GM23248 (cell line): ENCODE measurements around the gene PORCN. TPM values are rescaled to one million over a fixed set of nuclear protein-coding genes. Genes with fewer than 3 reads are reported as not detected.

Source experiments
- DNase-seq: peaks from one replicate; pipeline ENCODE4 v3.0.0-alpha.2; 2015
- H2AFZ ChIP-seq: fragments of 200-600 bp; sonication (generic); 2 replicates; pipeline ENCODE4 v1.6.1; 2016; ENCODE audit warnings: antibody characterized with exemption
- H3F3A ChIP-seq: fragments of 200-600 bp; sonication (generic); 2 replicates; pipeline ENCODE4 v1.6.1; 2016; ENCODE audit warnings: mild to moderate bottlenecking, antibody characterized with exemption, mixed run types; ENCODE audit not compliant: insufficient read depth
- H3K27ac ChIP-seq: fragments of 200-600 bp; sonication (generic); 2 replicates; pipeline ENCODE4 v1.5.1; 2016; ENCODE audit warnings: mild to moderate bottlenecking
- H3K27me3 ChIP-seq: fragments of 200-600 bp; sonication (generic); replicated peaks from 2 replicates; pipeline ENCODE4 v1.6.1; 2016; ENCODE audit warnings: mild to moderate bottlenecking; ENCODE audit not compliant: insufficient read depth
- H3K36me3 ChIP-seq: fragments of 200-600 bp; sonication (generic); 2 replicates; pipeline ENCODE4 v1.6.1; 2016; ENCODE audit warnings: low read depth, mild to moderate bottlenecking
- H3K4me1 ChIP-seq: fragments of 200-600 bp; sonication (generic); 2 replicates; pipeline ENCODE4 v1.6.1; 2016; ENCODE audit warnings: mild to moderate bottlenecking; ENCODE audit not compliant: insufficient read depth
- H3K4me2 ChIP-seq: fragments of 200-600 bp; sonication (generic); one replicate; pipeline ENCODE4 v1.6.1; 2016; ENCODE audit warnings: mild to moderate bottlenecking; ENCODE audit not compliant: unreplicated experiment
- H3K4me3 ChIP-seq: fragments of 200-600 bp; sonication (generic); 2 replicates; pipeline ENCODE4 v1.5.1; 2016; ENCODE audit warnings: mild to moderate bottlenecking
- H3K79me2 ChIP-seq: fragments of 200-600 bp; sonication (generic); 2 replicates; pipeline ENCODE4 v1.6.1; 2016; ENCODE audit warnings: mild to moderate bottlenecking; ENCODE audit not compliant: insufficient read depth
- H3K9ac ChIP-seq: fragments of 200-600 bp; sonication (generic); 2 replicates; pipeline ENCODE4 v1.6.1; 2016; ENCODE audit warnings: mild to moderate bottlenecking
- H3K9me2 ChIP-seq: fragments of 200-600 bp; sonication (generic); 2 replicates; pipeline ENCODE4 v1.6.1; 2016; ENCODE audit warnings: mixed run types, mild to moderate bottlenecking, moderate library complexity; ENCODE audit not compliant: insufficient read depth
- H3K9me3 ChIP-seq: fragments of 200-600 bp; sonication (generic); one replicate; pipeline ENCODE4 v1.6.1; 2017; ENCODE audit warnings: low read depth
- H4K20me1 ChIP-seq: fragments of 200-600 bp; sonication (generic); 2 replicates; pipeline ENCODE4 v1.6.0; 2016; ENCODE audit not compliant: insufficient read depth
- EZH2 ChIP-seq: fragments of 200-600 bp; sonication (generic); IDR thresholded peaks from 2 replicates; pipeline ENCODE4 v1.6.1; 2018; ENCODE audit warnings: antibody characterized with exemption, mild to moderate bottlenecking; ENCODE audit not compliant: insufficient read depth, poor library complexity, severe bottlenecking
- EZH2phosphoT487 ChIP-seq: fragments of 200-600 bp; sonication (generic); IDR thresholded peaks from 2 replicates; pipeline ENCODE4 v1.6.1; 2018; ENCODE audit warnings: antibody characterized with exemption, moderate library complexity, mild to moderate bottlenecking, low read depth; ENCODE audit not compliant: insufficient read depth
- WGBS, 2 experiments: methylation state at CpG; one replicate each; pipeline ENCODE4 v1.1.6; 2015 to 2017; ENCODE audit warnings: low lambda C conversion rate in 2 of 2, low coverage in 1 of 2; ENCODE audit errors: missing lambda C conversion rate in 2 of 2; 5-methylcytosine and 5-hydroxymethylcytosine counted together
- in situ Hi-C: fragments of 300-500 bp; cut with MboI; formaldehyde crosslinking; loops from 2 replicates; pipeline ENCODE4 v1.15.0; 2020
- polyA plus RNA-seq: library from polyadenylated mRNA; unstranded; fragments of >200 nt; fragmentation: Nextera tagmentation; extraction: Ambion mirVana; gene quantifications from 2 replicates; pipeline ENCODE4 v1.2.1, GENCODE V29; 2016
- total RNA-seq: library from RNA; depleted of rRNA; stranded (reverse); fragments of >200 nt; shearing (Covaris generic); gene quantifications from 2 replicates; pipeline ENCODE4 v1.2.3, GENCODE V29; 2014

The PORCN gene
- total and polyA plus RNA-seq, 2 experiments from 2014 or later = 20.3 to 32.2 TPM

DNA sequence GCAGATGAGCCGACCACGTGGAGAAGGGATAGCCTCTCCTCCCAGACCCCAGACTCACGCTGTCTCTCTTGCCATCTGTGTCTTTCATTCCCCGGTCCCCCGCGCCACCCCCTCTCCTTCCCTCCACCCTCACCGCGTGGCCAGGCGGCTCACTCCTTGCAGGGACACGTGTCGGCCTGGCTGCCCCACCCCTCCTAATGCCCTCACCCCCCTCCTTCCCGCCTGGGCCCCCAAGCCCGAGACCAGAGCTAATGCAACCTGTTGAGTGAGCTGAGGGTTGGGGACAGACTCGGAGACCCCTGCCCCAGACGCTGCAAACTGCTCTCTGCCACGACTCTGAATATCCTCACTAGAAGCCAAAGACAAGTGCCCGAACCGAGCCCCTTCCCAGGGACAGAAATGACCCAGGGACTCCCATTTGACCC is 40.5 kb upstream of the PORCN start:
- Histone ChIP-seq H3K4me1 (peaks cover 3% of the 10 kb centered on the region; the same call in 1 of the 2 replicates), H3K9ac (peak overlapping the region; percentile 77), H2AFZ (peak overlapping the region; percentile 80), H3K27ac (peak overlapping the region; percentile 15; the same call in 1 of the 2 replicates), H3K27me3 (no peaks in the 10 kb centered on the region), H3K79me2 (no peaks in the 10 kb centered on the region; the same call in 1 of the 2 replicates), H3K36me3 (no peaks in the 10 kb centered on the region), H4K20me1 (no peaks in the 10 kb centered on the region), H3K9me2 (no peaks in the 10 kb centered on the region), H3K4me2 (peak overlapping the region; percentile 90), H3K4me3 (peak overlapping the region; percentile 75), H3K9me3 (no peaks in the 10 kb centered on the region), H3F3A (peaks cover 6% of the 10 kb centered on the region; the same call in 1 of the 2 replicates)
- 0 to 2% methylated on average over 3 to 17 of the region's 18 CpGs for WGBS, 2 experiments
- peak; percentile 54 for DNase-seq
- TF ChIP-seq EZH2 (no peak), EZH2phosphoT487 (no peak)
- in situ Hi-C loops = no loop called here

GRCh38 chrX:48468693-48469691 is 39.8 kb upstream of the PORCN start:
- 80 to 88% methylated on average over 7 to 19 of the region's 23 CpGs for WGBS, 2 experiments
- Histone ChIP-seq H2AFZ (peak overlapping the region; percentile 80), H3K4me2 (peak overlapping the region; percentile 90), H3K4me1 (peaks cover 3% of the 10 kb centered on the region; the same call in 1 of the 2 replicates), H4K20me1 (no peaks in the 10 kb centered on the region), H3K27me3 (no peaks in the 10 kb centered on the region), H3K79me2 (no peaks in the 10 kb centered on the region; the same call in 1 of the 2 replicates), H3K36me3 (no peaks in the 10 kb centered on the region), H3K9ac (peak overlapping the region; percentile 77), H3K9me3 (no peaks in the 10 kb centered on the region), H3K9me2 (no peaks in the 10 kb centered on the region), H3F3A (peaks cover 6% of the 10 kb centered on the region; the same call in 1 of the 2 replicates), H3K4me3 (peak overlapping the region; percentile 75; the same call in 1 of the 2 replicates), H3K27ac (no peak overlapping the region)
- TF ChIP-seq EZH2 (no peak), EZH2phosphoT487 (no peak)
- DNase-seq = no peak
- in situ Hi-C loops = no loop called here

DNA sequence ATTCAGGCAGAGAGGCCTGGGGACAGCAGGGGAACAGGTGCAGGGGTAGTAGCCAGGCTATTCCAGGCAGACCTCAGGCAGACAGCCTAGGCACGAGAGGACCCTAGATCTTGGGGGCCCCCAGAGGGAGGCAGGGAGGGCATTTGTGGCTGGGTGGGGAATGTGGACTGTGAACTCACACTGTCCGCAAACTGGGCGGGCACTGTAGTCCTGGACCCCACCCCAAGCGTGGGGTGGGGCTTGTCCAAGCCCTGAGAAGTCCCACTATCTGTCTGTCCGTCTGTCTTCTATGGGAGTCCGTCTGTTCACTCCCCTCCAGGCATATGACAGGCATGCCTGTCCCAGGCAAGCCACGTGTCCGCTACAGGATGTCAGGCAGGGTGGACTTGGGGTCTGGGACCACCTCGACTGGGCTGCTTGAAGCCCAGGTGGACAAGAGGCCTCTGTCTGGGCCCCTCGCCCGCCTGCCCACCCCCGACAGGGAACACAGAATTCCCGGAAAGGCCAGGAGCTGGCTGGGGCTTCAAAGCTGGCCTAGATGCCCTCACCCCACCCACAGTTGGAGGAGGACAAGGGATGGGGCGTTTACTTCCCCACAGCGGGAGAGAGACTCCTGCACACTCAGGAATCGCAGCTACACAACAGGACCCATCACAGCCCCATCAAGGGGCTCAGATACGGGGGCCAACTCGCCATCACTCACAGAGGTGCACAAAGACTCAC is 38.5 kb upstream of the PORCN start, which contains the start of gene SLC38A5:
SLC38A5 (minus strand) TSS at position 151 of the 723 bp plus-strand sequence. CDS start 2,336 bp downstream, outside the sequence.
- in situ Hi-C loops = no loop called here
- 95 to 98% methylated on average over 9 to 14 of the region's 18 CpGs for WGBS, 2 experiments
- H3K4me2 ChIP-seq = no peak within 1 kb of the TSS

GRCh38 chrX:48470833-48471118 is 38.0 kb upstream of the PORCN start:
- in situ Hi-C loops = no loop called here
- TF ChIP-seq EZH2phosphoT487 (no peak), EZH2 (no peak)
- 96 to 100% methylated on average over 3 to 9 of the region's 9 CpGs for WGBS, 2 experiments

More for the DNA sequence above, 38.5 kb upstream of the PORCN start, which contains the start of gene SLC38A5:
- H2AFZ ChIP-seq = no peak within 1 kb of the TSS
- no peaks in the 10 kb centered on the region for H3K36me3 ChIP-seq
- TF ChIP-seq EZH2 (no peak), EZH2phosphoT487 (no peak)
- H3K9me3 ChIP-seq = no peaks in the 10 kb centered on the region
- no peak within 1 kb of the TSS for H3K27ac ChIP-seq
- no peaks in the 10 kb centered on the region for H4K20me1 ChIP-seq
- H3K4me1 ChIP-seq = peaks cover 3% of the 10 kb centered on the region; the same call in 1 of the 2 replicates
- DNase-seq = no peak
- H3F3A ChIP-seq = 0 out of 2 replicates have a peak, but pooled peaks cover 6% of the 10 kb centered on the region
- H3K4me3 ChIP-seq = no peak within 1 kb of the TSS
- H3K27me3 ChIP-seq = no peaks in the 10 kb centered on the region
- H3K79me2 ChIP-seq = peaks cover 8% of the 10 kb centered on the region
- no peaks in the 10 kb centered on the region for H3K9me2 ChIP-seq
- no peak within 1 kb of the TSS for H3K9ac ChIP-seq

More at GRCh38 chrX:48470833-48471118, 38.0 kb upstream of the PORCN start:
- Histone ChIP-seq H3K9me3 (no peaks in the 10 kb centered on the region), H4K20me1 (no peaks in the 10 kb centered on the region), H3K4me3 (no peak overlapping the region), H2AFZ (no peak overlapping the region), H3K9ac (no peak overlapping the region), H3K79me2 (peaks cover 12% of the 10 kb centered on the region), H3K27ac (no peak overlapping the region), H3K27me3 (no peaks in the 10 kb centered on the region), H3K36me3 (no peaks in the 10 kb centered on the region), H3K4me1 (no peaks in the 10 kb centered on the region; the same call in 1 of the 2 replicates), H3K9me2 (no peaks in the 10 kb centered on the region), H3F3A (0 out of 2 replicates have a peak, but pooled peaks cover 6% of the 10 kb centered on the region), H3K4me2 (no peak overlapping the region)
- DNase-seq = no peak
